GM12874 (cell line): Measurements from ENCODE around the gene FZD2.

ENCODE experiments used
- CTCF ChIP-seq: IDR thresholded peaks from 2 replicates; pipeline ENCODE4 v1.5.1; 2011; ENCODE audit warnings: low read depth, mild to moderate bottlenecking, control low read depth, low read length, moderate library complexity; ENCODE audit not compliant: insufficient read depth

Gene FZD2

GRCh38 chr17:44556832-44557606 lies at the start of gene FZD2:
Gene FZD2 (plus strand): TSS chr17:44557484. CDS start chr17:44557689, 205 bp downstream.
- TF ChIP-seq CTCF: no peak

- TF ChIP-seq CTCF: no peak
Observed at GRCh38 chr17:44518032-44518431, 39.3 kb upstream of the FZD2 start.

DNA sequence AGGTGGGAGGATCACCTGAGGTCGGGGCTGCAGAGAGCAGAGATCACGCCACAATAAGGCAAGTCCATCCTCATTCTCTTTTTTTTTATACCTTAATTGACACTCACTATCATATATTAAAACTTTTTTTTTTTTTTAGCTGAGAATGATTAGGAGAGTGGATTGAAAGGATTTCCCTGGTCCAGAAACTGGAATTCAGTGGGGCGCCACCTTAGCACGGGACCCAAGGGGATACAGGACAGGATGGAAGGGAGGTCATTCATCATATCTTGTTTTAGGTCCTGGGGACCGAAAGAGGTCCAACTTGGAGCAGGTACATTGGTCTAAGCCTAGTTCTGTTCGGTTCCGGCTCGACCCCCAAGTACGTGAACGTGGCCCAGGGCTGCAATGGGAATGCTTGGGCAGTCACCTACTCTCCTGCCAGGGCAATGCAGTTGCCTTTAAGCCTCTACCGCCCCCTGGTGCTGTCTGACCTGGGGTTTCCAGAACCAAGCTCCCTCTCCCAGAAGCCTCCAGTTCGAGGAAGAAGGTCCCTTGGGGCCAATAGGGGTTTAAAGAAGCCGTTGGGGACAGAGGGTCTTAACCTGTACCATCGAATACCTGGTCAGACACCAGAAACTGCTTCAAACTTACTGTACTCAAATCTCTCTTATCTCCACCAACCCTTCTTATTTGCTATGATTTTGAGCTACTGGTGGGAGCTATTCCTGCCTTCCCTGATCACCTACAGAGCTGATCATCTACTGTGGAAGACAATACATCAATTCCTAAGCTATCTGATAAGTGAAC lies 34.2 kb upstream of the FZD2 start:
- peak; percentile 77 for TF ChIP-seq CTCF

DNA sequence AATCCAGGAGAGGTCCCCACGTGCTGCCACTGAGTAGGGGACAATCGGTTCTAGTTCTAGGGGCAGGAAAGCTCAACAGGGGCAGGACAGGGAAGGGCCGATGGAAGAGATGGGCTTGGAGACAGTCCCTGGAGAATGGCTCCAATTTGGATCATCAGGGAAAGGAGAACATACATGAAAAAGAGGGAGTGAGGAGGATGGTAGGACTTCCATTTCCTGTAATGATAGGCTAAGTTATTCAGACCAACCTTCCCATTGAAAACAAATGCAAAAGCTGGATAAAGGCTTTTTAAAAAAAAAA lies 33.7 kb upstream of the FZD2 start:
- no peak for TF ChIP-seq CTCF

- TF ChIP-seq CTCF: no peak
Observed at GRCh38 chr17:44527102-44527501, 30.2 kb upstream of the FZD2 start.

DNA sequence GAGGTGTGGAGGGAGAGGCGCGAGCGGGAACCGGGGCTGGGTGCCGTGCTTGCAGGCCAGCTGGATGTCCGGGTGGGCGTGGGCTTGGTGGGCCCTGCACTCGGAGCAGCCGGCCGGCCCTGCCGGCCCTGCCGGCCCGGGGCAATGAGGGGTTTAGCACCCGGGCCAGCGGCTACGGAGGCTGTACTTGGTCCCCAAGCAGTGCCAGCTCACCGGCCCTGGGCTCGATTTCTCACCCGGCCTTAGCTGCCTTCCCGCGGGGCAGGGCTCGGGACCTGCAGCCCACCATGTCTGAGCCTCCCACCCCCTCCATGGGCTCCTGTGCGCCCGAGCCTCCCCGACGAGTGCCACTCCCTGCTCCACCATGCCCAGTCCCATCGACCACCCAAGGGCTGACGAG lies 29.3 kb upstream of the FZD2 start:
- no peak for TF ChIP-seq CTCF

DNA sequence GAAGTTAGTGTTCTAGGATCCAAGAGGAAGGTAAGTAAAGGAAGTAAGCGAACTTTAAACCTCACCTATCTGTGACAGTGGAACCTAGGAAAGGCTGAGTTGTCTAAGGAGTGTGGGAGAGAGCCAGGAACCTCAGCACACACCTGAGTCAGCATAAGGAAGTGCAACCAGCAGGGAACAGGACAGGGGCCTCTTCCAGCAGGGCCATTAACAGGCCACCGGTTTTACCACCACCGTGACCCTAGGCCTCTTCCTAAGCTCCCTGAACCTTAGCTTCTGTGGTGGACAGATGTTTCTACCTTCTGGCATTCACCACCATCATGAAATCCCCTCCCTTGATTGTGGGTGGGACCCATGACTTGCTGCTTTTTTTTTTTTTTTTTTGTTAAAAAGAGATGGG lies 27.4 kb upstream of the FZD2 start:
- no peak for TF ChIP-seq CTCF
